ENCODE data around the gene POU3F2.

GRCh38 chr6:98827295-98828159, 6.8 kb upstream of the POU3F2 start:
- TF ChIP-seq HCFC1 (IDR thresholded peaks at IDR 0.05; ENCODE audit: low read depth, low read length) (no peak), RFX5 (IDR thresholded peaks at IDR 0.05; ENCODE audit: low read depth, low read length) (no peak), ZNF24 (IDR thresholded peaks at IDR 0.05) (no peak), SRF (CRISPR knock-in tag; IDR thresholded peaks at IDR 0.05) (no peak; a peak in 1 of 4 replicates), CTCF (IDR thresholded peaks at IDR 0.05 in 2 of 3, conservative IDR thresholded peaks at IDR 0.05 in 1 of 3; ENCODE audit: insufficient read depth in 2 of 3, low read depth in 1 of 3, low read length in 3 of 3) (no peak), ZNF695 (CRISPR knock-in tag; IDR thresholded peaks at IDR 0.05) (no peak), SMC3 (conservative IDR thresholded peaks at IDR 0.05; ENCODE audit: insufficient read depth, low read depth, low read length) (no peak), ZNF77 (CRISPR knock-in tag; IDR thresholded peaks at IDR 0.05) (no peak), E2F4 (CRISPR knock-in tag; IDR thresholded peaks at IDR 0.05; ENCODE audit: low read depth) (no peak), ZNF280B (CRISPR knock-in tag; IDR thresholded peaks at IDR 0.05) (no peak)
